Aorta (tissue), 5 donors: Measurements from ENCODE around the gene SP1. TPM values are rescaled to one million over a fixed set of nuclear protein-coding genes. Genes with fewer than 3 reads are reported as not detected.
"Not testable (repeated sequence)": the region's sequence is repeated elsewhere in the genome, so short reads cannot be mapped to it uniquely, and the experiment has no call there.

ENCODE experiments used
- ATAC-seq: fragments of 200-7000 bp; cut with Tn5 transposase; one replicate; pipeline ENCODE4 v1.9.1; 2022; ENCODE audit warnings: moderate library complexity; ENCODE audit not compliant: low FRiP score
- DNase-seq, 2 donors: peaks; one replicate each; pipeline ENCODE4 v3.0.0-alpha.2; 2020
- H3K27ac ChIP-seq, 2 donors: one replicate each; pipeline ENCODE4 v1.5.1; 2013; ENCODE audit warnings: low read length in 2 of 2, mild to moderate bottlenecking in 2 of 2, moderate library complexity in 2 of 2, control low read depth in 1 of 2, inconsistent platforms in 1 of 2, low read depth in 1 of 2
- H3K27me3 ChIP-seq, 2 donors: one replicate each; pipeline ENCODE4 v1.6.1; 2013; ENCODE audit warnings: control low read depth in 1 of 2, low read length in 1 of 2, mild to moderate bottlenecking in 1 of 2, moderate library complexity in 1 of 2; ENCODE audit not compliant: insufficient read depth in 2 of 2, control insufficient read depth in 1 of 2
- H3K36me3 ChIP-seq, 2 donors: one replicate each; pipeline ENCODE4 v1.6.1; 2013; ENCODE audit warnings: control low read depth in 1 of 2, low read length in 1 of 2, mild to moderate bottlenecking in 1 of 2; ENCODE audit not compliant: insufficient read depth in 2 of 2, control insufficient read depth in 1 of 2
- H3K4me1 ChIP-seq, 2 donors: one replicate each; pipeline ENCODE4 v1.6.1; 2013; ENCODE audit warnings: low read length in 2 of 2, control low read depth in 1 of 2, mild to moderate bottlenecking in 1 of 2, moderate library complexity in 1 of 2; ENCODE audit not compliant: insufficient read depth in 2 of 2, control insufficient read depth in 1 of 2
- H3K4me3 ChIP-seq, 2 donors: one replicate each; pipeline ENCODE4 v1.5.1; 2013; ENCODE audit warnings: low read length in 2 of 2, control low read depth in 1 of 2, mild to moderate bottlenecking in 1 of 2
- H3K9me3 ChIP-seq: one replicate; pipeline ENCODE4 v1.6.1; 2013; ENCODE audit warnings: mild to moderate bottlenecking, low read length; ENCODE audit not compliant: control insufficient read depth
- WGBS, 2 donors: extraction: QIAGEN DNeasy Blood & Tissue Kit; methylation state at CpG; one replicate each; pipeline ENCODE4 v1.1.7; 2013; 5-methylcytosine and 5-hydroxymethylcytosine counted together
- intact Hi-C, 2 donors: fragments of 100-400 bp; cut with DNase I; formaldehyde crosslinking; loops; one replicate each; pipeline versions ENCODE4 v1.14.2 to v1.15.0; 2022
- polyA plus RNA-seq, 2 donors: library from polyadenylated mRNA; stranded (reverse); fragments of 200-250 nt; gene quantifications; one replicate each; pipeline ENCODE4 v1.2.3, GENCODE V29; 2013
- total RNA-seq, 2 donors: library from RNA; stranded (reverse); fragmentation: NEBNext Ultra II Directional; extraction: Animal tissue kit (Norgen Biotek cat#: 25700); gene quantifications; one replicate each; pipeline ENCODE4 v1.2.1, GENCODE V29; 2021
- donor health status: healthy with polysubstance abuse.
- donor health status: Bipolar disorder and iron deficiency.
- donor health status: DM: no; HTN: no; CAD: no.
- donor health status: DM: no; HTN: no; CAD: no.
- donor health status: DM: yes; HTN: yes; CAD: no.

The SP1 gene
- total and polyA plus RNA-seq, 4 donors = 7.4 to 83.1 (median 40.3) TPM

- intact Hi-C loops = loop anchor here (1.0 to 5.0 kb wide), 3 partner anchors 69 to 156 kb away; partner anchors contain the start of gene NPFF (in 1 of the 2)
- no peak overlapping the region for H3K27ac ChIP-seq
- no peaks in the 10 kb centered on the region for H3K27me3 ChIP-seq
- no peak overlapping the region for H3K4me3 ChIP-seq
- DNase-seq (peak; percentile 86 to 87), ATAC-seq (peak; percentile 96)
- no peaks in the 10 kb centered on the region for H3K9me3 ChIP-seq
- WGBS, 2 donors = 58 to 61% methylated on average over 21 of the region's 21 CpGs
- H3K4me1 ChIP-seq = no peaks in the 10 kb centered on the region
- H3K36me3 ChIP-seq = no peaks in the 10 kb centered on the region
Measured at GRCh38 chr12:53352331-53353256, 27.4 kb upstream of the SP1 start.

DNA sequence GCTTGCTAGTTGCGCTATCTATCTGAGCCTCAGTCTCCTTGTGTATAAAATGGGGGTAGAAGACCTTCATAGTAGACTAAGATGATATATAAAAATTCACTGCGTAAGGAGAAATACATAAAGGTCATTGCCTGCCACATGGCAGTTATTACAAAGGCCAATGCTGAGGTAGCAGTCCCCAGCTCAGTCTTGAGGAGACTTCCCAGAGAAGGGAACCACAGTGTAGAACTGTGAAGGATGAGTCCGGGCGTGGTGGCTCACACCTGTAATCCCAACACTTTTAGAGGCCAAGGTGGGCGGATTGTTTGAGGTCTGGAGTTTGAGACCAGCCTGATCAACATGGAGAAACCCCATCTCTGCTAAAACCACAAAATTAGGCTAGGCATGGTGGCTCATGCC is 26.7 kb upstream of the SP1 start:
- H3K27ac ChIP-seq = no peak overlapping the region

GRCh38 chr12:53355121-53355520 is 24.9 kb upstream of the SP1 start:
- no peak overlapping the region for H3K27ac ChIP-seq
- no peaks in the 10 kb centered on the region for H3K4me1 ChIP-seq
- H3K36me3 ChIP-seq = no peaks in the 10 kb centered on the region
- ATAC-seq = no peak
- H3K4me3 ChIP-seq = no peak overlapping the region
- H3K9me3 ChIP-seq = no peaks in the 10 kb centered on the region
- no peak for DNase-seq
- H3K27me3 ChIP-seq = no peaks in the 10 kb centered on the region
- 60 to 63% methylated on average over 3 of the region's 3 CpGs for WGBS, 2 donors
- intact Hi-C loops = no loop called here

More for the DNA sequence above, 26.7 kb upstream of the SP1 start:
- Histone ChIP-seq H3K36me3 (no peaks in the 10 kb centered on the region), H3K4me3 (no peak overlapping the region), H3K27me3 (no peaks in the 10 kb centered on the region), H3K4me1 (no peaks in the 10 kb centered on the region), H3K9me3 (no peaks in the 10 kb centered on the region)
- DNase-seq (no peak), ATAC-seq (no peak)
- intact Hi-C loops = loop anchor here (2.0 to 5.0 kb wide), 2 partner anchors 154 to 156 kb away; partner anchors contain the start of gene NPFF (in 1 of the 2)
- 89 to 92% methylated on average over 5 of the region's 5 CpGs for WGBS, 2 donors

DNA sequence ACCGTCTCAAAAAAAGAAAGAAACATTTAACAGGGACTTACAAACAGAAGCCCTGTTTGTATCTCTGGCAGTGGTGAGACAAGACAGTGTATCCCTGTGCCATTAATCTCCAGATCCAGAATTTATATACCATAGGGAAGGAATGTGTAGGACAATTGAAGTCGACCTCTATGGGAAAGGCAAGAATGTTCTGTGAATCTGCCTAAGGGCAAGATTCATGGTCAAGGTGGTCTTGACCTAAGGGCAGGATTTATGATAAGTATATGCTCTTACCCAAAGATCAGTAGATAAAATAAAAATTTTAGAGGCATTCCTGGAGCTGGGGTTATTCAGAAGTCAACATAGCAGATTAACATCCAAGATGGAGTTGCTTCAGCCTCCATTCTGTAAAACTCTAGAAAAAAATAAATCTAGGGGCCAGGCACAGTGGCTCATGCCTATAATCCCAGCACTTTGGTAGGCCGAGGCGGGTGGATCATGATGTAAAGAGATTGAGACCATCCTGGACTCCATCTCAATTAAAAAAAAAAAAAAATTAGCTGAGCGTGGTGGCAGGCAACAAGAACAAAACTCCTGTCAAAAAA is 21.0 kb upstream of the SP1 start:
- Histone ChIP-seq H3K36me3 (no peaks in the 10 kb centered on the region), H3K4me3 (no peak overlapping the region), H3K27ac (no peak overlapping the region), H3K4me1 (no peaks in the 10 kb centered on the region), H3K27me3 (no peaks in the 10 kb centered on the region), H3K9me3 (no peaks in the 10 kb centered on the region)
- DNase-seq (no peak), ATAC-seq (no peak)
- intact Hi-C loops = no loop called here
- 87 to 90% methylated on average over 5 of the region's 5 CpGs for WGBS, 2 donors

DNA sequence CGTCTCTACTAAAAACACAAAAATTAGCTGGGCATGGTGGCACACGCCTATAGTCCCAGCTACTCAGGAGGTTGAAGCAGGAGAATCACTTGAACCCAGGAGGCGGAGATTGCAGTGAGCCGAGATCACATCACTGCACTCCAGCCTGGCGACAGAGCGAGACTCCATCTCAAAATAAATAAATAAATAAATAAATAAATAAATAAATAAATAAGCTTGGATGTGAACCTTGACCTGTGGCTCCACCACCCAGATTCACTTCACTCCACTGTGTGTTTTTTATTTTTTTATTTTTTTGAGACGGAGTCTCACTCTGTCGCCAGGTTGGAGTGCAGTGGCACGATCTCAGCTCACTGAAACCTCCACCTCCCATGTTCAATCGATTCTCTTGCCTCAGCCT is 18.3 kb upstream of the SP1 start:
- H3K27me3 ChIP-seq, H3K4me1 ChIP-seq, H3K9me3 ChIP-seq, H3K27ac ChIP-seq, H3K4me3 ChIP-seq, ATAC-seq, intact Hi-C loops, H3K36me3 ChIP-seq: not testable (repeated sequence)
- WGBS, 2 donors = 94% methylated on average over 10 of the region's 10 CpGs
- peak in 1 of 2 donors; percentile 15 for DNase-seq

GRCh38 chr12:53365245-53365904 is 14.6 kb upstream of the SP1 start:
- no peak overlapping the region for H3K27ac ChIP-seq
- WGBS, 2 donors = 87 to 88% methylated on average over 4 of the region's 4 CpGs

DNA sequence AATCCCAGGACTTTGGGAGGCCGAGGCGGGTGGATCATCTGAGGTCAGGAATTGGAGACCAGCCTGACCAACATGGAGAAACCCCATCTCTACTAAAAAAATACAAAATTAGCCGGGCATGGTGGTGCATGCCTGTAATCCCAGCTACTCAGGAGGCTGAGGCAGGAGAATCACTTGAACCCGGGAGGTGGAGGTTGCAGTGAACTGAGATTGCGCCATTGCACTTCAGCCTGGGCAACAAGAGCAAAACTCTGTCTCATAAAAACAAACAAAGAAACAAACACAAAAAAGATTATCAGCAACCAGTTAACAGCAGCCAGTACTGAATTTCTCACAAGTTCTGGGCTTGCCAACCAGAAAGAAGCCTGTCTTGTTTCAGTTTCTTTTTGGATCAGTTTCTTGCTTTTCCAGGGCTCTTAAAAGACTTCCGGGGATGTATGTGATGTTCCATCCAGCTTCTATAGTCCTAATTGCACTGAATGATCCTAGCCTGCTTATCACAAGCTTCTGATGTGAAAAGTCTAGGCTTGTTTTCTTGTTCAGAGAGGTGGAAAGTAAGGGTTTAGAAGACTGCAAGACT is 6.3 kb upstream of the SP1 start:
- intact Hi-C loops, H3K9me3 ChIP-seq, H3K36me3 ChIP-seq, H3K27ac ChIP-seq, H3K4me3 ChIP-seq, H3K4me1 ChIP-seq, ATAC-seq, H3K27me3 ChIP-seq: not testable (repeated sequence)
- peak in 1 of 2 donors; percentile 11 for DNase-seq
- 69 to 72% methylated on average over 6 of the region's 6 CpGs for WGBS, 2 donors

More at GRCh38 chr12:53365245-53365904, 14.6 kb upstream of the SP1 start:
- DNase-seq (peak in 1 of 2 donors; percentile 19), ATAC-seq (peak; percentile 75)
- H3K9me3 ChIP-seq = no peaks in the 10 kb centered on the region
- no peaks in the 10 kb centered on the region for H3K4me1 ChIP-seq
- no peaks in the 10 kb centered on the region for H3K36me3 ChIP-seq
- intact Hi-C loops = no loop called here
- H3K4me3 ChIP-seq = no peak overlapping the region
- H3K27me3 ChIP-seq = no peaks in the 10 kb centered on the region

DNA sequence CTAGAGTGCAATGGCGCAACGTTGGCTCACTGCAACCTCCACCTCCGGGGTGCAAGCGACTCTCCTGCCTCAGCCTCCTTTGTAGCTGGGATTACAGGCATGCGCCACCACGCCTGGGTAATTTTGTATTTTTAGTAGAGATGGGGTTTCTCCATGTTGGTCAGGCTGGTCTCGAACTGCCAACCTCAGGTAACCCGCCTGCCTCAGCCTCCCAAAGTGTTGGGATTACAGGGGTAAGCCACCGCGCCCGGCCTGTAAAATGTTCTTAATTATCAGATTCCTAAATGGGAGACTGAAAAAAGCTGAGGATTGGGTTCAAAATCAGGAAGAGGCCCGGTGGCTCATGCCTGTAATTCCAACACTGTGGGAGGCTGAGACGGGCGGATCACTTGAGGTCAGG is 5.7 kb upstream of the SP1 start:
- H3K4me3 ChIP-seq, intact Hi-C loops, H3K27ac ChIP-seq, H3K9me3 ChIP-seq, ATAC-seq, H3K27me3 ChIP-seq, H3K4me1 ChIP-seq, H3K36me3 ChIP-seq: not testable (repeated sequence)
- 89 to 91% methylated on average over 14 of the region's 14 CpGs for WGBS, 2 donors
- DNase-seq = peak in 1 of 2 donors; percentile 21
